Neural progenitor cell (in vitro differentiated cells): ENCODE data around the gene SERINC3. TPM values are rescaled to one million over a fixed set of nuclear protein-coding genes. Genes with fewer than 3 reads are reported as not detected.
A peak's percentile ranks its signal among the peaks of the same experiment; 100 is the strongest.

Experiments
- DNase-seq: peaks from one replicate; pipeline ENCODE4 v3.0.0-alpha.2; 2016; ENCODE audit warnings: low spot score
- H2AFZ ChIP-seq: fragments of 200-600 bp; sonication (generic); replicated peaks from 2 replicates; pipeline ENCODE4 v1.6.1; 2016; ENCODE audit warnings: antibody characterized with exemption
- H3F3A ChIP-seq: fragments of 200-600 bp; sonication (generic); 2 replicates; pipeline ENCODE4 v1.6.1; 2016; ENCODE audit warnings: antibody characterized with exemption, low read depth
- H3K27ac ChIP-seq: fragments of 200-600 bp; sonication (generic); 2 replicates; pipeline ENCODE4 v1.5.1; 2016; ENCODE audit warnings: mild to moderate bottlenecking
- H3K27me3 ChIP-seq: fragments of 200-600 bp; sonication (generic); 2 replicates; pipeline ENCODE4 v1.6.1; 2016; ENCODE audit warnings: mild to moderate bottlenecking, moderate library complexity
- H3K36me3 ChIP-seq: fragments of 200-600 bp; sonication (generic); 2 replicates; pipeline ENCODE4 v1.5.1; 2016
- H3K4me1 ChIP-seq: fragments of 200-600 bp; sonication (generic); 2 replicates; pipeline ENCODE4 v1.6.1; 2016; ENCODE audit warnings: mixed run types
- H3K4me2 ChIP-seq: fragments of 200-600 bp; sonication (generic); 2 replicates; pipeline ENCODE4 v1.6.1; 2016
- H3K4me3 ChIP-seq: fragments of 200-600 bp; sonication (generic); 2 replicates; pipeline ENCODE4 v1.5.1; 2016
- H3K79me2 ChIP-seq: fragments of 200-600 bp; sonication (generic); 2 replicates; pipeline ENCODE4 v1.6.1; 2016; ENCODE audit warnings: low read depth
- H3K9ac ChIP-seq: fragments of 200-600 bp; sonication (generic); 2 replicates; pipeline ENCODE4 v1.6.1; 2016
- H3K9me3 ChIP-seq: fragments of 200-600 bp; sonication (generic); 2 replicates; pipeline ENCODE4 v1.5.1; 2016; ENCODE audit warnings: low read depth
- H4K20me1 ChIP-seq: fragments of 200-600 bp; sonication (generic); 2 replicates; pipeline ENCODE4 v1.6.1; 2016; ENCODE audit warnings: low read depth
- H3K27ac Mint-ChIP-seq: 3 replicates; pipeline ENCODE4 v1.8.0; 2021; ENCODE audit warnings: mixed read lengths
- H3K27me3 Mint-ChIP-seq: 2 replicates; pipeline ENCODE4 v1.8.0; 2022; ENCODE audit warnings: low read depth, mild to moderate bottlenecking, inconsistent platforms, moderate library complexity, mixed read lengths; ENCODE audit not compliant: insufficient read depth
- H3K36me3 Mint-ChIP-seq: 3 replicates; pipeline ENCODE4 v1.8.0; 2021; ENCODE audit warnings: mixed read lengths
- H3K4me1 Mint-ChIP-seq: 3 replicates; pipeline ENCODE4 v1.8.0; 2021; ENCODE audit warnings: mixed read lengths
- H3K4me3 Mint-ChIP-seq: 3 replicates; pipeline ENCODE4 v1.8.0; 2021; ENCODE audit warnings: mild to moderate bottlenecking, moderate library complexity, mixed read lengths
- H3K9me3 Mint-ChIP-seq: 3 replicates; pipeline ENCODE4 v1.8.0; 2020; ENCODE audit warnings: mixed read lengths
- CTCF ChIP-seq: fragments of 200-600 bp; sonication (generic); IDR thresholded peaks from 2 replicates; pipeline ENCODE4 v1.5.1; 2017; ENCODE audit warnings: antibody characterized with exemption, mild to moderate bottlenecking
- EZH2 ChIP-seq: fragments of 200-600 bp; sonication (generic); IDR thresholded peaks from 2 replicates; pipeline ENCODE4 v1.6.1; 2017; ENCODE audit warnings: antibody characterized with exemption, mild to moderate bottlenecking, moderate library complexity
- EZH2phosphoT487 ChIP-seq: fragments of 200-600 bp; sonication (generic); IDR thresholded peaks from 2 replicates; pipeline ENCODE4 v1.6.1; 2017; ENCODE audit warnings: antibody characterized with exemption
- total RNA-seq: library from RNA; depleted of rRNA; stranded (reverse); fragments of >200 nt; gene quantifications from 2 replicates; pipeline ENCODE4 v1.2.3, GENCODE V29; 2015; ENCODE audit warnings: low replicate concordance

SERINC3 gene
- 32.9 and 38.8 TPM in 2 replicates for total RNA-seq

GRCh38 chr20:44521484-44522481 is at the start of gene SERINC3:
Gene SERINC3 (minus strand): TSS chr20:44522070. CDS start chr20:44521951, 119 bp downstream.
- peak; percentile 93 for DNase-seq
- Mint-ChIP-seq H3K27ac (peak within 1 kb of the TSS; percentile 66), H3K4me1 (peaks cover 25% of the 10 kb centered on the region), H3K9me3 (no peaks in the 10 kb centered on the region), H3K4me3 (peak within 1 kb of the TSS; percentile 94), H3K27me3 (peaks cover 3% of the 10 kb centered on the region), H3K36me3 (no peaks in the 10 kb centered on the region)
- Histone ChIP-seq H4K20me1 (peaks cover 33% of the 10 kb centered on the region), H2AFZ (peak within 1 kb of the TSS; percentile 80), H3F3A (peaks cover 4% of the 10 kb centered on the region), H3K4me1 (peaks cover 8% of the 10 kb centered on the region), H3K27ac (peak within 1 kb of the TSS; percentile 51), H3K9me3 (no peaks in the 10 kb centered on the region), H3K27me3 (no peaks in the 10 kb centered on the region), H3K79me2 (peaks cover 51% of the 10 kb centered on the region), H3K4me2 (peak within 1 kb of the TSS; percentile 96), H3K9ac (peak within 1 kb of the TSS; percentile 72), H3K36me3 (no peaks in the 10 kb centered on the region), H3K4me3 (peak within 1 kb of the TSS; percentile 81)
- TF ChIP-seq EZH2phosphoT487, result no peak
- TF ChIP-seq EZH2, result no peak
- peak; percentile 28 for TF ChIP-seq CTCF

GRCh38 chr20:44571362-44571988 is 49.6 kb upstream of the SERINC3 start:
- H3K36me3 Mint-ChIP-seq, result no peaks in the 10 kb centered on the region
- peaks cover 9% of the 10 kb centered on the region for H3K4me1 Mint-ChIP-seq

DNA sequence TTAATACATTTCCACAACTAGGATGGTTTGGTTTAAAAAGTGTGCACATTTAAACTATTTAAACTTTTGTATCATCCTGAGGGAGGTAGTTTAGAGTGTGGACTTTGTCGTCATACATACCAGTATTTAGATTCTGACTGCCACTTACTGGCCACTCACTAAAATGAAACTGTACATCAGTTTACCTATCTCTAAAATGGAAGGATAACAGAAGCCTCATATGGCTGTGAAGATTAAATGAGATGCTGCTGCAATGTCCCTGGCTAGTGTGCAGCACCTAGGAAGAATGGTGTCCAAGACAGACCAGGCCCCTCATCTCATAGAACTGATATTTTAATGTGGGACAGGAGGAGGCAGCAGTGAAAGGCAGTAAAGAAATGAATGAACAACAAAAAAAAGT is 48.5 kb upstream of the SERINC3 start:
- no peak for DNase-seq
- H3K9me3 Mint-ChIP-seq, result no peaks in the 10 kb centered on the region
- Histone ChIP-seq H3K4me2 (no peak overlapping the region), H3K27me3 (no peaks in the 10 kb centered on the region), H3F3A (no peaks in the 10 kb centered on the region), H2AFZ (no peak overlapping the region), H3K4me1 (no peaks in the 10 kb centered on the region), H3K79me2 (peaks cover 5% of the 10 kb centered on the region), H4K20me1 (no peaks in the 10 kb centered on the region), H3K4me3 (no peak overlapping the region), H3K9ac (no peak overlapping the region), H3K9me3 (no peaks in the 10 kb centered on the region), H3K36me3 (no peaks in the 10 kb centered on the region), H3K27ac (no peak overlapping the region)
- H3K4me1 Mint-ChIP-seq, result peaks cover 9% of the 10 kb centered on the region
- H3K4me3 Mint-ChIP-seq, result no peak overlapping the region
- no peaks in the 10 kb centered on the region for H3K27me3 Mint-ChIP-seq
- no peaks in the 10 kb centered on the region for H3K36me3 Mint-ChIP-seq
- TF ChIP-seq EZH2phosphoT487, result no peak
- TF ChIP-seq EZH2, result no peak
- TF ChIP-seq CTCF, result no peak
- H3K27ac Mint-ChIP-seq, result no peak overlapping the region

More at GRCh38 chr20:44571362-44571988, 49.6 kb upstream of the SERINC3 start:
- H3K79me2 ChIP-seq, result peaks cover 5% of the 10 kb centered on the region
- H3F3A ChIP-seq, result no peaks in the 10 kb centered on the region
- H2AFZ ChIP-seq, result no peak overlapping the region
- no peaks in the 10 kb centered on the region for H4K20me1 ChIP-seq
- no peaks in the 10 kb centered on the region for H3K27me3 ChIP-seq
- Mint-ChIP-seq H3K27me3 (peaks cover 2% of the 10 kb centered on the region), H3K9me3 (no peaks in the 10 kb centered on the region), H3K27ac (no peak overlapping the region), H3K4me3 (no peak overlapping the region)
- no peaks in the 10 kb centered on the region for H3K9me3 ChIP-seq
- no peak overlapping the region for H3K27ac ChIP-seq
- H3K9ac ChIP-seq, result no peak overlapping the region
- no peaks in the 10 kb centered on the region for H3K4me1 ChIP-seq
- no peak overlapping the region for H3K4me3 ChIP-seq
- H3K36me3 ChIP-seq, result no peaks in the 10 kb centered on the region
- TF ChIP-seq EZH2, result no peak
- TF ChIP-seq EZH2phosphoT487, result no peak
- TF ChIP-seq CTCF, result no peak
- no peak for DNase-seq
- no peak overlapping the region for H3K4me2 ChIP-seq
